GM12878 (cell line): ENCODE data around the gene SCYL1. TPM values are rescaled to one million over a fixed set of nuclear protein-coding genes. Genes with fewer than 3 reads are reported as not detected.

Experiments used
- CBFB ChIP-seq: IDR thresholded peaks from 2 replicates; pipeline ENCODE4 v1.6.1; 2016; ENCODE audit warnings: antibody characterized with exemption, low read depth
- CBX5 ChIP-seq: sonication (generic); IDR thresholded peaks from 2 replicates; pipeline ENCODE4 v1.6.1; 2016; ENCODE audit warnings: low read depth, moderate library complexity, mild to moderate bottlenecking, inconsistent platforms
- CHD2 ChIP-seq: IDR thresholded peaks from 2 replicates; pipeline ENCODE4 v1.6.1; 2011; ENCODE audit warnings: low read depth, low read length, improper control_type of control experiment, borderline replicate concordance
- IRF4 ChIP-seq: IDR thresholded peaks from 2 replicates; pipeline ENCODE4 v1.6.1; 2011; ENCODE audit warnings: low read depth, low read length
- NR2F1 ChIP-seq: fragments of 450-650 bp; conservative IDR thresholded peaks from 2 replicates; pipeline ENCODE4 v1.6.1; 2017; ENCODE audit warnings: mild to moderate bottlenecking
- POLR2AphosphoS5 ChIP-seq: IDR thresholded peaks from 2 replicates; pipeline ENCODE4 v1.6.1; 2011; ENCODE audit warnings: mild to moderate bottlenecking, low read length, inconsistent platforms
- RFX5 ChIP-seq: IDR thresholded peaks from 2 replicates; pipeline ENCODE4 v1.6.1; 2011; ENCODE audit warnings: low read depth, low read length, improper control_type of control experiment
- WRNIP1 ChIP-seq: IDR thresholded peaks from 2 replicates; pipeline ENCODE4 v1.6.1; 2011; ENCODE audit warnings: low read depth, low read length, improper control_type of control experiment, borderline replicate concordance
- YBX1 ChIP-seq: fragments of 450-650 bp; IDR thresholded peaks from 2 replicates; pipeline ENCODE4 v1.6.1; 2016; ENCODE audit warnings: antibody characterized with exemption
- polyA plus RNA-seq, 11 experiments: library from polyadenylated mRNA; depleted of rRNA in 4 of 11; unstranded in 6 of 11; stranded (reverse) in 5 of 11; fragments of >200 nt; fragmentation: Nextera tagmentation in 4 of 11; fragmentation: Illumina TruSeq in 1 of 11; extraction: Ambion mirVana in 4 of 11; extraction: Trizol in 1 of 11; gene quantifications; 1 replicate in 1 of 11; 2 replicates in 10 of 11; pipeline versions ENCODE4 v1.2.1 to v1.2.3, GENCODE V29; 2011 to 2016; ENCODE audit warnings: inconsistent platforms in 2 of 11, missing spikeins in 2 of 11, low read depth in 1 of 11
- total RNA-seq, 4 experiments: library from RNA; depleted of rRNA in 3 of 4; stranded (reverse); fragments of >200 nt in 3 of 4; fragmentation: Illumina TruSeq in 1 of 4; extraction: Trizol in 1 of 4; gene quantifications; 2 replicates each; pipeline versions ENCODE4 v1.2.1 to v1.2.3, GENCODE V29; 2013 to 2021
- TF ChIP-seq, protein P1 (sequence below): fragments of 450-650 bp; IDR thresholded peaks from 2 replicates; pipeline ENCODE4 v1.6.1; 2016; ENCODE audit warnings: mild to moderate bottlenecking, moderate library complexity, borderline replicate concordance
- TF ChIP-seq, protein P2 (sequence below): fragments of 450-650 bp; IDR thresholded peaks from 2 replicates; pipeline ENCODE4 v1.6.1; 2017; ENCODE audit warnings: mild to moderate bottlenecking, low read depth, inconsistent platforms; ENCODE audit not compliant: poor library complexity, severe bottlenecking

The SCYL1 gene
- total and polyA plus RNA-seq, 10 of the 15 experiments (the other 5 are each of a cell fraction or from before 2014, with no cell fraction given), result 0.80 to 82.7 (median 51.2) TPM

DNA sequence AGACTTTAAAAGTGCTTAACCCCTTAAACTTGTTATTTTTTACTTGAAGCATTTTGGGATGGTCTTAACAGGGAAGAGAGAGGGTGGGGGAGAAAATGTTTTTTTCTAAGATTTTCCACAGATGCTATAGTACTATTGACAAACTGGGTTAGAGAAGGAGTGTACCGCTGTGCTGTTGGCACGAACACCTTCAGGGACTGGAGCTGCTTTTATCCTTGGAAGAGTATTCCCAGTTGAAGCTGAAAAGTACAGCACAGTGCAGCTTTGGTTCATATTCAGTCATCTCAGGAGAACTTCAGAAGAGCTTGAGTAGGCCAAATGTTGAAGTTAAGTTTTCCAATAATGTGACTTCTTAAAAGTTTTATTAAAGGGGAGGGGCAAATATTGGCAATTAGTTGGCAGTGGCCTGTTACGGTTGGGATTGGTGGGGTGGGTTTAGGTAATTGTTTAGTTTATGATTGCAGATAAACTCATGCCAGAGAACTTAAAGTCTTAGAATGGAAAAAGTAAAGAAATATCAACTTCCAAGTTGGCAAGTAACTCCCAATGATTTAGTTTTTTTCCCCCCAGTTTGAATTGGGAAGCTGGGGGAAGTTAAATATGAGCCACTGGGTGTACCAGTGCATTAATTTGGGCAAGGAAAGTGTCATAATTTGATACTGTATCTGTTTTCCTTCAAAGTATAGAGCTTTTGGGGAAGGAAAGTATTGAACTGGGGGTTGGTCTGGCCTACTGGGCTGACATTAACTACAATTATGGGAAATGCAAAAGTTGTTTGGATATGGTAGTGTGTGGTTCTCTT, 23.2 kb upstream of the SCYL1 start (continued):
- TF ChIP-seq, protein P1, sequence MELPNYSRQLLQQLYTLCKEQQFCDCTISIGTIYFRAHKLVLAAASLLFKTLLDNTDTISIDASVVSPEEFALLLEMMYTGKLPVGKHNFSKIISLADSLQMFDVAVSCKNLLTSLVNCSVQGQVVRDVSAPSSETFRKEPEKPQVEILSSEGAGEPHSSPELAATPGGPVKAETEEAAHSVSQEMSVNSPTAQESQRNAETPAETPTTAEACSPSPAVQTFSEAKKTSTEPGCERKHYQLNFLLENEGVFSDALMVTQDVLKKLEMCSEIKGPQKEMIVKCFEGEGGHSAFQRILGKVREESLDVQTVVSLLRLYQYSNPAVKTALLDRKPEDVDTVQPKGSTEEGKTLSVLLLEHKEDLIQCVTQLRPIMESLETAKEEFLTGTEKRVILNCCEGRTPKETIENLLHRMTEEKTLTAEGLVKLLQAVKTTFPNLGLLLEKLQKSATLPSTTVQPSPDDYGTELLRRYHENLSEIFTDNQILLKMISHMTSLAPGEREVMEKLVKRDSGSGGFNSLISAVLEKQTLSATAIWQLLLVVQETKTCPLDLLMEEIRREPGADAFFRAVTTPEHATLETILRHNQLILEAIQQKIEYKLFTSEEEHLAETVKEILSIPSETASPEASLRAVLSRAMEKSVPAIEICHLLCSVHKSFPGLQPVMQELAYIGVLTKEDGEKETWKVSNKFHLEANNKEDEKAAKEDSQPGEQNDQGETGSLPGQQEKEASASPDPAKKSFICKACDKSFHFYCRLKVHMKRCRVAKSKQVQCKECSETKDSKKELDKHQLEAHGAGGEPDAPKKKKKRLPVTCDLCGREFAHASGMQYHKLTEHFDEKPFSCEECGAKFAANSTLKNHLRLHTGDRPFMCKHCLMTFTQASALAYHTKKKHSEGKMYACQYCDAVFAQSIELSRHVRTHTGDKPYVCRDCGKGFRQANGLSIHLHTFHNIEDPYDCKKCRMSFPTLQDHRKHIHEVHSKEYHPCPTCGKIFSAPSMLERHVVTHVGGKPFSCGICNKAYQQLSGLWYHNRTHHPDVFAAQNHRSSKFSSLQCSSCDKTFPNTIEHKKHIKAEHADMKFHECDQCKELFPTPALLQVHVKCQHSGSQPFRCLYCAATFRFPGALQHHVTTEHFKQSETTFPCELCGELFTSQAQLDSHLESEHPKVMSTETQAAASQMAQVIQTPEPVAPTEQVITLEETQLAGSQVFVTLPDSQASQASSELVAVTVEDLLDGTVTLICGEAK, result no peak
- TF ChIP-seq IRF4, result no peak
- TF ChIP-seq RFX5, result no peak
- no peak; the same call in 1 of the 2 replicates for TF ChIP-seq CBFB
- no peak for TF ChIP-seq CHD2
- peak; percentile 97 for TF ChIP-seq POLR2AphosphoS5
- TF ChIP-seq, protein P2, sequence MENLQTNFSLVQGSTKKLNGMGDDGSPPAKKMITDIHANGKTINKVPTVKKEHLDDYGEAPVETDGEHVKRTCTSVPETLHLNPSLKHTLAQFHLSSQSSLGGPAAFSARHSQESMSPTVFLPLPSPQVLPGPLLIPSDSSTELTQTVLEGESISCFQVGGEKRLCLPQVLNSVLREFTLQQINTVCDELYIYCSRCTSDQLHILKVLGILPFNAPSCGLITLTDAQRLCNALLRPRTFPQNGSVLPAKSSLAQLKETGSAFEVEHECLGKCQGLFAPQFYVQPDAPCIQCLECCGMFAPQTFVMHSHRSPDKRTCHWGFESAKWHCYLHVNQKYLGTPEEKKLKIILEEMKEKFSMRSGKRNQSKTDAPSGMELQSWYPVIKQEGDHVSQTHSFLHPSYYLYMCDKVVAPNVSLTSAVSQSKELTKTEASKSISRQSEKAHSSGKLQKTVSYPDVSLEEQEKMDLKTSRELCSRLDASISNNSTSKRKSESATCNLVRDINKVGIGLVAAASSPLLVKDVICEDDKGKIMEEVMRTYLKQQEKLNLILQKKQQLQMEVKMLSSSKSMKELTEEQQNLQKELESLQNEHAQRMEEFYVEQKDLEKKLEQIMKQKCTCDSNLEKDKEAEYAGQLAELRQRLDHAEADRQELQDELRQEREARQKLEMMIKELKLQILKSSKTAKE, result peak; percentile 4
- TF ChIP-seq YBX1, result no peak
- TF ChIP-seq WRNIP1, result 0 out of 2 replicates have a peak, but pooled peaks have one; percentile 79
- TF ChIP-seq NR2F1, result no peak
- TF ChIP-seq CBX5, result no peak
